GM12891 (cell line): Measurements from ENCODE around the gene CIDEC.

ENCODE experiments used
- DNase-seq: peaks from one replicate; pipeline ENCODE4 v3.0.0; 2011; ENCODE audit warnings: low spot score; ENCODE audit not compliant: insufficient read length
- FAIRE-seq: peaks from 2 replicates; lab custom pipeline; 2011; peaks lifted over from hg19 to GRCh38; lab: Jason Lieb, UNC
- PAX5 ChIP-seq: IDR thresholded peaks from 2 replicates; pipeline ENCODE4 v1.6.1; 2011; ENCODE audit warnings: low read length, moderate library complexity, mild to moderate bottlenecking; ENCODE audit not compliant: insufficient read depth, severe bottlenecking
- POLR2A ChIP-seq: IDR thresholded peaks from 2 replicates; pipeline ENCODE4 v1.6.1; 2011; ENCODE audit warnings: low read depth, low read length, control low read depth
- POLR2AphosphoS5 ChIP-seq: IDR thresholded peaks from 2 replicates; pipeline ENCODE4 v1.6.1; 2011; ENCODE audit warnings: low read depth, low read length, control low read depth
- POU2F2 ChIP-seq: IDR thresholded peaks from 2 replicates; pipeline ENCODE4 v1.6.1; 2011; ENCODE audit warnings: low read depth, mild to moderate bottlenecking, control low read depth, low read length, moderate library complexity
- SPI1 ChIP-seq: IDR thresholded peaks from 2 replicates; pipeline ENCODE4 v1.6.1; 2011; ENCODE audit warnings: low read depth, low read length, control low read depth
- TAF1 ChIP-seq: IDR thresholded peaks from 2 replicates; pipeline ENCODE4 v1.6.1; 2011; ENCODE audit warnings: low read depth, low read length, control low read depth

The CIDEC gene

DNA sequence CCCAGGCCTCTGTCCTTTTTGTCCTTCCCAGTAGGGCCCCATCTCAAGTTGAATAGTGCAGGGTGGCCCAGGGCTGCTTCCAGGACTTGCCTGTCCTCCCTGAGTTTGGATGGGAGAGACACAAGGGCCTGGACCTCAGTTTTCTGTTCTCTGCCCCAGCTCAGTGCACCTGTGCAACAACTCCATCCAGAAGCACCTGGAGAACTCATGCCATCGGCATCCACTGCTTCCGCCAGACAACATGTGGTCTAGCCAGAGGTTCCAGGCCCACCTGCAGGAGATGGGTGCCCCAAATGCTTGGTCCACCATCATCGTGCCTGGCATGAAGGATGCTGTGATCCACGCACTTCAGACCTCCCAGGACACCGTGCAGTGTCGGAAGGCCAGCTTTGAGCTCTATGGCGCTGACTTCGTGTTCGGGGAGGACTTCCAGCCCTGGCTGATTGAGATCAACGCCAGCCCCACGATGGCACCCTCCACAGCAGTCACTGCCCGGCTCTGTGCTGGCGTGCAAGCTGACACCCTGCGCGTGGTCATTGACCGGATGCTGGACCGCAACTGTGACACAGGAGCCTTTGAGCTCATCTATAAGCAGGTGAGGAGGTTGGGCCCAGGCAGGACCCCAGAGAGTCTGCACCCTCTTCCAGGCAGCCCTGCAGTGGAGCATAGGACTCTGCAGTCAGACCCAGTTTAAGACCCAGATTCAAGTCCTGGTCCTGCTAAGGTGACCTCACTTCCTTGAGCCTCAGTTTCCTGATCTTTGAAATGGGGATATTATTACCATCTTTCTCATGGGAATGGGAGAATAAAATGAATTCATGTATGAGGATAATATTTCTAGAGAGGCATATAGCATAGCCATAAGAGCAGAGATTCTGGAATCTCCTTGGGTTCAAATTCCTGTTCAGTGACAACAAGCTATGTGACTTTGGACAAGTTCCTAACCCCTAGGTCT is 51.0 kb downstream of the CIDEC start:
- FAIRE-seq (no peak), DNase-seq (no peak)
- TF ChIP-seq POLR2AphosphoS5, result no peak
- TF ChIP-seq POLR2A, result no peak
- no peak for TF ChIP-seq SPI1
- TF ChIP-seq PAX5, result no peak
- no peak for TF ChIP-seq TAF1
- no peak for TF ChIP-seq POU2F2

- FAIRE-seq, result peak; percentile 56
- DNase-seq, result no peak
- TF ChIP-seq PAX5, result no peak
- no peak for TF ChIP-seq POLR2AphosphoS5
- TF ChIP-seq TAF1, result no peak
- no peak for TF ChIP-seq POU2F2
- no peak for TF ChIP-seq SPI1
- TF ChIP-seq POLR2A, result no peak
These were observed 53.1 kb downstream of the CIDEC start for GRCh38 chr3:9826815-9827573.

DNA sequence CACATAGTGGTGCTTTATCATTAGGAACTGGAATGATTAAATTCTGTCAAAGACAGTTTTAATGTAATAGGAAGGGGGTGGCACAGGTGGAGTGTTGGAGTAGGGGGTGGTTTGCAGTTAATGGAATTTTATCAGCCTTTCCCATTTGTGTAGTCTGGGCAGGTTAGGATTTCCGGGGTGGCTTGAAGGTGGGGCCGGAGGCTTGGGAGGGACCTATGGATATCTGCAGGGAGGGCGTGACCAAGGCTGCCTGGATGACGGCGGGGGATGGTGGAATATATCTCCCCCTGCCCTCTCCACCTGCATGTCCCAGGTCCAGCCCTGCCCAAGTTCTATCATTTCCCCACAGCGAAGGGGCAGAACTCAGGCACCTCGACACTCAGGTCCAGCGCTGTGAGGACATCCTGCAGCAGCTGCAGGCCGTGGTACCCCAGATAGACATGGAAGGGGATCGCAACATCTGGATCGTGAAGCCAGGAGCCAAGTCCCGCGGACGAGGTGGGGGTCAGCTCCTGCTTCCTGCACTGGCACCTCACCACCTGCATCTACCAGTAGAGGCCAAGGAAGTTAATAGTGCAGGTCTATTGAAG is 54.5 kb downstream of the CIDEC start:
- FAIRE-seq (no peak), DNase-seq (no peak)
- no peak for TF ChIP-seq TAF1
- no peak for TF ChIP-seq POLR2AphosphoS5
- no peak for TF ChIP-seq SPI1
- TF ChIP-seq PAX5, result no peak
- TF ChIP-seq POLR2A, result no peak
- no peak for TF ChIP-seq POU2F2

- DNase-seq (no peak), FAIRE-seq (no peak)
- TF ChIP-seq PAX5 (no peak), POLR2AphosphoS5 (no peak), POU2F2 (no peak), POLR2A (no peak), SPI1 (no peak), TAF1 (no peak)
These were observed 59.1 kb downstream of the CIDEC start for GRCh38 chr3:9820946-9821345.

DNA sequence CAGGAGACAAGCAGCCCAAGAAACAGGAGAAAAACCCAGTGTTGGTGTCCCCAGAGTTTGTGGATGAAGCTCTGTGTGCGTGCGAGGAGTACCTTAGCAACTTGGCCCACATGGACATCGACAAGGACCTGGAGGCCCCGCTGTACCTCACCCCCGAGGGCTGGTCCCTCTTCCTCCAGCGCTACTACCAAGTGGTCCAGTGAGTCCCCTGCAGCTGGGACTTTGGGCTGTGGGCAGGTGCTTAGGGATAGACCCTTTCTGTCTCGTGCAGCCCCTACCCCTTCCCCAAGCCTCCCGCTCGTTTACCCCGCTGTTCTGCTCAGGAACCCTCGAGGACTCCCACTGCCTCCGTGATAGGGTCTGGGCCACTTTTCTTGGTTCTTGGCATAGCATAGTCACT is 59.5 kb downstream of the CIDEC start:
- DNase-seq, result no peak
- no peak for FAIRE-seq
- TF ChIP-seq PAX5 (no peak), SPI1 (no peak), POLR2AphosphoS5 (no peak)

- FAIRE-seq, result no peak
- TF ChIP-seq SPI1 (no peak), POLR2AphosphoS5 (no peak), TAF1 (no peak), PAX5 (no peak), POLR2A (no peak; the same call in 1 of the 2 replicates), POU2F2 (no peak)
- DNase-seq, result no peak
These were observed 61.3 kb downstream of the CIDEC start for GRCh38 chr3:9818666-9819335.

- TF ChIP-seq TAF1, result no peak
- no peak for FAIRE-seq
These were observed 62.6 kb downstream of the CIDEC start for GRCh38 chr3:9817436-9817835.

More at GRCh38 chr3:9817436-9817835, 62.6 kb downstream of the CIDEC start:
- DNase-seq, result no peak
